Peyer's patch (tissue), 4 donors: Measurements from ENCODE around the gene TST.

Experiments used
- POLR2A ChIP-seq, 2 donors: fragments of 450-650 bp; IDR thresholded peaks; one replicate each; pipeline ENCODE4 v1.5.1; 2017; ENCODE audit warnings: antibody characterized with exemption in 2 of 2, mild to moderate bottlenecking in 2 of 2, moderate library complexity in 2 of 2
- TF ChIP-seq, protein P1 (sequence below), 6 experiments: fragments of 450-650 bp in 4 of 6; fragments of 200-600 bp in 2 of 6; sonication (generic) in 1 of 6; IDR thresholded peaks; one replicate each; pipeline ENCODE4 v1.5.1; 2017 to 2019; ENCODE audit warnings: antibody characterized with exemption in 6 of 6, mild to moderate bottlenecking in 3 of 6, moderate library complexity in 1 of 6

- TF ChIP-seq, protein P1, sequence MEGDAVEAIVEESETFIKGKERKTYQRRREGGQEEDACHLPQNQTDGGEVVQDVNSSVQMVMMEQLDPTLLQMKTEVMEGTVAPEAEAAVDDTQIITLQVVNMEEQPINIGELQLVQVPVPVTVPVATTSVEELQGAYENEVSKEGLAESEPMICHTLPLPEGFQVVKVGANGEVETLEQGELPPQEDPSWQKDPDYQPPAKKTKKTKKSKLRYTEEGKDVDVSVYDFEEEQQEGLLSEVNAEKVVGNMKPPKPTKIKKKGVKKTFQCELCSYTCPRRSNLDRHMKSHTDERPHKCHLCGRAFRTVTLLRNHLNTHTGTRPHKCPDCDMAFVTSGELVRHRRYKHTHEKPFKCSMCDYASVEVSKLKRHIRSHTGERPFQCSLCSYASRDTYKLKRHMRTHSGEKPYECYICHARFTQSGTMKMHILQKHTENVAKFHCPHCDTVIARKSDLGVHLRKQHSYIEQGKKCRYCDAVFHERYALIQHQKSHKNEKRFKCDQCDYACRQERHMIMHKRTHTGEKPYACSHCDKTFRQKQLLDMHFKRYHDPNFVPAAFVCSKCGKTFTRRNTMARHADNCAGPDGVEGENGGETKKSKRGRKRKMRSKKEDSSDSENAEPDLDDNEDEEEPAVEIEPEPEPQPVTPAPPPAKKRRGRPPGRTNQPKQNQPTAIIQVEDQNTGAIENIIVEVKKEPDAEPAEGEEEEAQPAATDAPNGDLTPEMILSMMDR (IDR thresholded peaks at IDR 0.05) = no peak
- TF ChIP-seq POLR2A (IDR thresholded peaks at IDR 0.05) = no peak
Observed at GRCh38 chr22:37001826-37002225, 17.4 kb downstream of the TST start.
